ENCODE data around the gene CRYAB.

- TF ChIP-seq CTCF (IDR thresholded peaks at IDR 0.05) (no peak), POLR2A (IDR thresholded peaks at IDR 0.05) (no peak)
Observed at GRCh38 chr11:111960916-111961315, 49.3 kb upstream of the CRYAB start.
